ENCODE results near the gene SCGB3A2.

SCGB3A2 gene

DNA sequence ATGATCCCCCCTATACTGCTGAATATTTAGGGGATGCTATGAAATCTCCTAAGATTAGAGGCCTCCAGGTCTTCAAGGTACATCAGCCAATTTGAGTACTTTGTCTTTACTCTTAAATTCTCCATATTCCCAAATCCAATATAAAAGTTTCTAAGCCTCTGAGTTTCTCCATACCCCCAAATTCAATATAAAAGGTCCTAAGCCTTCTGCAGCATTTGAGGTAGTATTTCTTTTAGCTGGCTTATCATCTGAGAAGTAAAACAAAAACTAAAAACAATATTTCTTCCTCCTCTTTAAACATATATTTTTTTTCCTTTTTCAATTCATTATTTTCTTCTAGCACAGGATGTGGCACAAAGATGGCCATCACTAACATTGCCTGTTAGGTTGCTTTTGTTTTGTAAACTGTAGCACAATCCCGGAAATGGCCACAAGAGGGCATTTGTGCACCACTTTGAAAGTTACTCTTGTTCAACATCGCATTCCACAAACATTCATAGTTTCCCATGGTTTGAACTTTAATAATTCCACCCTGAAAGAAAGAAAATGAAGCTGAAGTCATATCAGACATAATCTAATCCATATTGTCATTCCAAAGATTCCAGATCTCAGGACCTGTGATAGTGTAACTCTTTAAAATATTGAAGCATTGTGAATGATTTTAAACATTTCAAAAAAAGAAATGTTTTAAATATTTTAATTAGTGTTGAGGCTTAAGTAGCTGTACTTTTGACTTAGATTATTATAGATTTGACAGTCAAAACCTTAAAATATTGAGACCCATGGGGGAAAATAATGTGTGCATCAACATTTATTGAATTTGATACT lies 21.0 kb upstream of the SCGB3A2 start:
- no peaks in the 10 kb centered on the region for H3K79me2 ChIP-seq (ENCODE audit: control insufficient read depth, insufficient read depth, low read length)
- no peaks in the 10 kb centered on the region for H3K36me3 ChIP-seq (ENCODE audit: control insufficient read depth, insufficient read depth, low read length)
- no peak overlapping the region for H3K4me2 ChIP-seq (ENCODE audit: low read length)
- H4K5ac ChIP-seq (ENCODE audit: low read length) = no peak overlapping the region
- H4K8ac ChIP-seq (ENCODE audit: low read depth, low read length) = no peak overlapping the region
- no peak overlapping the region for H2BK5ac ChIP-seq (ENCODE audit: low read length)
- H2AK5ac ChIP-seq (ENCODE audit: low read length) = no peak overlapping the region
- H3K23ac ChIP-seq (ENCODE audit: low read length) = no peak overlapping the region
- no peaks in the 10 kb centered on the region for H3K27me3 ChIP-seq (ENCODE audit: insufficient read depth, low read length, poor library complexity)
- no peaks in the 10 kb centered on the region for H3K79me1 ChIP-seq (ENCODE audit: low read length)
- DNase-seq = peak; percentile 83
- no peak overlapping the region for H3K18ac ChIP-seq (ENCODE audit: low read length)
- no CpG with 5 or more reads among the region's 2 CpGs for WGBS (ENCODE audit: extremely low coverage, insufficient coverage, low lambda C conversion rate)
- H3K4ac ChIP-seq (ENCODE audit: low read depth, low read length) = no peak overlapping the region
- no peak overlapping the region for H3K9ac ChIP-seq (ENCODE audit: low read length)
- no peak overlapping the region for H2BK15ac ChIP-seq (replicated peaks; ENCODE audit: low read depth)
- no peaks in the 10 kb centered on the region for H3K4me1 ChIP-seq (ENCODE audit: control insufficient read depth, low read depth, low read length)
- no peak overlapping the region for H3K27ac ChIP-seq (ENCODE audit: low read depth, low read length)
- no peak overlapping the region for H2BK120ac ChIP-seq (ENCODE audit: low read depth, low read length)
- H3K56ac ChIP-seq (ENCODE audit: low read length) = no peak overlapping the region
- H3K4me3 ChIP-seq (ENCODE audit: low read length) = no peak overlapping the region

DNA sequence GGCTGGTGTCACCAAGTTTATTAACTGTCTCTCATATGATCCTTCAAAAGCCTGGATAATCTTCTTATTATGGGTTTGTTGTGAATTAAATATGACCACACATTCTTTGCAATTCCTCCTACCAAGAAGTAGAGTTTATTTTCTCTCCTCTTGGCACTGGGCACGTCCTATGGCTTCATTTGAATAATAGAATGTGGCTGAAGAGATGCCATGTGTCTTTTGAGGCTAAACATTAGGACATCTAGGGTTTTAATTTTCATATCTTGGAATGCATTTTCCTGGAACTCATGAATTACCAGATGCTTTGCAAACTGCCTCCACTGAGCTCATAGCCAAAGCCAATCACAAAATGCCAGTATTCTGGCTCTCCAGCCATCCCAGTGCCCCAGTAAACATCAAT lies 19.9 kb upstream of the SCGB3A2 start:
- H3K56ac ChIP-seq (ENCODE audit: low read length) = no peak overlapping the region
- H3K23ac ChIP-seq (ENCODE audit: low read length) = no peak overlapping the region
- no peak overlapping the region for H3K4me2 ChIP-seq (ENCODE audit: low read length)
- no peak for DNase-seq
- no peak overlapping the region for H2AK5ac ChIP-seq (ENCODE audit: low read length)
- H4K8ac ChIP-seq (ENCODE audit: low read depth, low read length) = no peak overlapping the region
- H3K18ac ChIP-seq (ENCODE audit: low read length) = no peak overlapping the region
- H4K5ac ChIP-seq (ENCODE audit: low read length) = no peak overlapping the region
- peaks cover 7% of the 10 kb centered on the region for H3K4me1 ChIP-seq (ENCODE audit: control insufficient read depth, low read depth, low read length)
- no peak overlapping the region for H3K4ac ChIP-seq (ENCODE audit: low read depth, low read length)
- H2BK120ac ChIP-seq (ENCODE audit: low read depth, low read length) = no peak overlapping the region
- H3K9ac ChIP-seq (ENCODE audit: low read length) = no peak overlapping the region
- H2BK5ac ChIP-seq (ENCODE audit: low read length) = no peak overlapping the region
- no CpG with 5 or more reads among the region's 1 CpG for WGBS (ENCODE audit: extremely low coverage, insufficient coverage, low lambda C conversion rate)
- H3K36me3 ChIP-seq (ENCODE audit: control insufficient read depth, insufficient read depth, low read length) = no peaks in the 10 kb centered on the region
- peaks cover 4% of the 10 kb centered on the region for H3K79me2 ChIP-seq (ENCODE audit: control insufficient read depth, insufficient read depth, low read length)
- no peak overlapping the region for H3K4me3 ChIP-seq (ENCODE audit: low read length)
- peak overlapping the region; percentile 17 for H3K27ac ChIP-seq (ENCODE audit: low read depth, low read length)
- H3K79me1 ChIP-seq (ENCODE audit: low read length) = peaks cover 1% of the 10 kb centered on the region
- H2BK15ac ChIP-seq (replicated peaks; ENCODE audit: low read depth) = no peak overlapping the region
- H3K27me3 ChIP-seq (ENCODE audit: insufficient read depth, low read length, poor library complexity) = no peaks in the 10 kb centered on the region

- peaks cover 9% of the 10 kb centered on the region for H3K79me2 ChIP-seq (ENCODE audit: control insufficient read depth, insufficient read depth, low read length)
- H4K8ac ChIP-seq (ENCODE audit: low read depth, low read length) = no peak overlapping the region
- H3K79me1 ChIP-seq (ENCODE audit: low read length) = peaks cover 1% of the 10 kb centered on the region
- no CpG with 5 or more reads among the region's 3 CpGs for WGBS (ENCODE audit: extremely low coverage, insufficient coverage, low lambda C conversion rate)
- no peak overlapping the region for H2BK120ac ChIP-seq (ENCODE audit: low read depth, low read length)
- no peaks in the 10 kb centered on the region for H3K36me3 ChIP-seq (ENCODE audit: control insufficient read depth, insufficient read depth, low read length)
- peak overlapping the region; percentile 17 for H3K56ac ChIP-seq (ENCODE audit: low read length)
- no peak overlapping the region for H3K4me3 ChIP-seq (ENCODE audit: low read length)
- H2BK5ac ChIP-seq (ENCODE audit: low read length) = no peak overlapping the region
- H3K9ac ChIP-seq (ENCODE audit: low read length) = no peak overlapping the region
- no peak overlapping the region for H2BK15ac ChIP-seq (replicated peaks; ENCODE audit: low read depth)
- no peak overlapping the region for H2AK5ac ChIP-seq (ENCODE audit: low read length)
- no peak overlapping the region for H3K4ac ChIP-seq (ENCODE audit: low read depth, low read length)
- H4K5ac ChIP-seq (ENCODE audit: low read length) = no peak overlapping the region
- H3K18ac ChIP-seq (ENCODE audit: low read length) = no peak overlapping the region
- H3K4me1 ChIP-seq (ENCODE audit: control insufficient read depth, low read depth, low read length) = peaks cover 10% of the 10 kb centered on the region
- no peak overlapping the region for H3K23ac ChIP-seq (ENCODE audit: low read length)
- H3K27me3 ChIP-seq (ENCODE audit: insufficient read depth, low read length, poor library complexity) = no peaks in the 10 kb centered on the region
- no peak overlapping the region for H3K4me2 ChIP-seq (ENCODE audit: low read length)
- no peak for DNase-seq
- H3K27ac ChIP-seq (ENCODE audit: low read depth, low read length) = peak overlapping the region; percentile 17
Observed at GRCh38 chr5:147859962-147860640, 18.4 kb upstream of the SCGB3A2 start.

DNA sequence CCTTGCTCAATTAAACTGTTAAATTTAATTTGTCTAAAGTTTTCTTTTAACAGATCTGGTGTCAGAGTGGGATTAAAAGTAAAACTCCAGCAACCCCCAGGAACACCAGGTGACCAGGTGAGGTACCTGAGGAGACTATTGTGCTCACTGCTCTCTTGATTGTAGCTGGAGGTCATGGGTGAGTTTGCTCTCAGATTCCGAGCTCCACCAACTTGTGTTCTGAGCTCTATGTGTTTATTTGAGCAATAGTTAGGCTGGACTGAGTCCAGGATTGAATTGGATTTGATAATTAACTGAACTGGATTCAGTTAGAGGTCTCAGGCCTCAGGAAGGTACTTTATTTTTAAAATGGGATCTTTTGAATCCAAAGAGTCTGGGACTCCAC lies 17.9 kb upstream of the SCGB3A2 start:
- peaks cover 10% of the 10 kb centered on the region for H3K4me1 ChIP-seq (ENCODE audit: control insufficient read depth, low read depth, low read length)
- H3K56ac ChIP-seq (ENCODE audit: low read length) = no peak overlapping the region
- peaks cover 1% of the 10 kb centered on the region for H3K79me1 ChIP-seq (ENCODE audit: low read length)
- no peak for DNase-seq
- H2BK5ac ChIP-seq (ENCODE audit: low read length) = no peak overlapping the region
- no peak overlapping the region for H3K4ac ChIP-seq (ENCODE audit: low read depth, low read length)
- no peak overlapping the region for H2BK15ac ChIP-seq (replicated peaks; ENCODE audit: low read depth)
- peaks cover 9% of the 10 kb centered on the region for H3K79me2 ChIP-seq (ENCODE audit: control insufficient read depth, insufficient read depth, low read length)
- H4K5ac ChIP-seq (ENCODE audit: low read length) = no peak overlapping the region
- WGBS (ENCODE audit: extremely low coverage, insufficient coverage, low lambda C conversion rate) = no CpG with 5 or more reads among the region's 1 CpG
- no peak overlapping the region for H3K18ac ChIP-seq (ENCODE audit: low read length)
- H2AK5ac ChIP-seq (ENCODE audit: low read length) = no peak overlapping the region
- no peak overlapping the region for H3K4me3 ChIP-seq (ENCODE audit: low read length)
- peak overlapping the region; percentile 17 for H3K27ac ChIP-seq (ENCODE audit: low read depth, low read length)
- H3K23ac ChIP-seq (ENCODE audit: low read length) = no peak overlapping the region
- no peak overlapping the region for H4K8ac ChIP-seq (ENCODE audit: low read depth, low read length)
- H3K9ac ChIP-seq (ENCODE audit: low read length) = no peak overlapping the region
- no peak overlapping the region for H3K4me2 ChIP-seq (ENCODE audit: low read length)
- no peak overlapping the region for H2BK120ac ChIP-seq (ENCODE audit: low read depth, low read length)
- H3K36me3 ChIP-seq (ENCODE audit: control insufficient read depth, insufficient read depth, low read length) = no peaks in the 10 kb centered on the region
- no peaks in the 10 kb centered on the region for H3K27me3 ChIP-seq (ENCODE audit: insufficient read depth, low read length, poor library complexity)

DNA sequence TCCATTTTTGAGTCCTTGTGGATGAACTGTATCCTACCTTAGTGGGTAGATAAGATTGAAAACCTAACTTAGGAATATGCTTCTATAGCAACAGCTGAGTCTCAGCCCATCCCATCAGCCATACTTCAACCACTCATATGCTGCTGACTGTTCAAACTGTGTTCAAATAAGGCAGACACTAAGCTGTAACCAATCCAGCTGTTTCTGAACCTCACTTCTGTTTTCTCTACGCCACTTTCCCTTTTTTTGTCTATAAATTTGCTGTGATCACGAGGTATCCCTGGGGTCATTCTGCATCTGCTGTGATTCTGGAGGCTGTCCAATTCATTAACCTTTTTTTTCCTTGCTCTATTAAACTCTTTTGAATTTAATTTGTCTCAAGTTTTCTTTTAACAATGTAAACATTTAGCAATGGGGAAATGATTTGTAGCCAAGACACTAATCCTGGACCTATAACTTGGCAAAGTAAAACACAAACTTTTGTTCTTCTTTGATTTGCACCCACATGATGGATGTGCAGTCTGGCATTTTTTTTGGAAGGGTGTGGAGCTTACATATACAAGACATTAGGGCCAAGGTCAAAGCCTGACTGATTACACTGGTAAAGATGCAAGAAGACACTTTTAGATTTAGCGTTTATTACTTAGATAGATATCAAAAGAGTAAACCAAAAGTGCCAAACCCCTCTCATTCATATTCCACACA lies 14.9 kb upstream of the SCGB3A2 start:
- H3K27ac ChIP-seq (ENCODE audit: low read depth, low read length) = no peak overlapping the region
- H3K36me3 ChIP-seq (ENCODE audit: control insufficient read depth, insufficient read depth, low read length) = no peaks in the 10 kb centered on the region
- H4K8ac ChIP-seq (ENCODE audit: low read depth, low read length) = no peak overlapping the region
- H3K4ac ChIP-seq (ENCODE audit: low read depth, low read length) = no peak overlapping the region
- peak overlapping the region; percentile 22 for H3K56ac ChIP-seq (ENCODE audit: low read length)
- H2BK5ac ChIP-seq (ENCODE audit: low read length) = peak overlapping the region; percentile 45
- no peak overlapping the region for H4K5ac ChIP-seq (ENCODE audit: low read length)
- no peak overlapping the region for H3K9ac ChIP-seq (ENCODE audit: low read length)
- no peak overlapping the region for H3K4me2 ChIP-seq (ENCODE audit: low read length)
- no peak overlapping the region for H2BK15ac ChIP-seq (replicated peaks; ENCODE audit: low read depth)
- H3K27me3 ChIP-seq (ENCODE audit: insufficient read depth, low read length, poor library complexity) = no peaks in the 10 kb centered on the region
- peaks cover 1% of the 10 kb centered on the region for H3K79me1 ChIP-seq (ENCODE audit: low read length)
- no peak for DNase-seq
- WGBS (ENCODE audit: extremely low coverage, insufficient coverage, low lambda C conversion rate) = no CpG with 5 or more reads among the region's 3 CpGs
- peaks cover 11% of the 10 kb centered on the region for H3K79me2 ChIP-seq (ENCODE audit: control insufficient read depth, insufficient read depth, low read length)
- no peak overlapping the region for H2AK5ac ChIP-seq (ENCODE audit: low read length)
- H3K4me1 ChIP-seq (ENCODE audit: control insufficient read depth, low read depth, low read length) = peaks cover 10% of the 10 kb centered on the region
- no peak overlapping the region for H3K18ac ChIP-seq (ENCODE audit: low read length)
- H2BK120ac ChIP-seq (ENCODE audit: low read depth, low read length) = no peak overlapping the region
- no peak overlapping the region for H3K4me3 ChIP-seq (ENCODE audit: low read length)
- H3K23ac ChIP-seq (ENCODE audit: low read length) = no peak overlapping the region
